WTC11 (cell line): ENCODE measurements around the gene LRRC31. TPM values are rescaled to one million over a fixed set of nuclear protein-coding genes. Genes with fewer than 3 reads are reported as not detected.

Experiments used
- ATAC-seq: fragments of 200-7000 bp; cut with Tn5 transposase; 2 replicates; pipeline ENCODE4 v1.10.0; 2021; ENCODE audit warnings: mild to moderate bottlenecking, moderate library complexity
- CTCF ChIA-PET: fragments of 300-600 bp; sonication (Branson Sonifier 250); formaldehyde crosslinking; loops from one replicate; lab custom pipeline; 2021; ENCODE audit warnings: antibody characterized with exemption; lab: Charles Lee
- POLR2A ChIA-PET: fragments of 350-600 bp; sonication (Branson Sonifier 250); formaldehyde crosslinking; loops from one replicate; lab custom pipeline; 2021; ENCODE audit warnings: antibody characterized with exemption; lab: Charles Lee
- DNase-seq: peaks from one replicate; pipeline ENCODE4 v3.0.0; 2021; ENCODE audit warnings: low spot score
- H3K27ac Mint-ChIP-seq: 2 replicates; pipeline ENCODE4 v1.8.0; 2021; ENCODE audit warnings: mixed read lengths
- H3K27me3 Mint-ChIP-seq: 2 replicates; pipeline ENCODE4 v1.8.0; 2021; ENCODE audit warnings: low read depth, mild to moderate bottlenecking, moderate library complexity, mixed read lengths
- H3K36me3 Mint-ChIP-seq: 2 replicates; pipeline ENCODE4 v1.8.0; 2021; ENCODE audit warnings: mixed read lengths
- H3K4me1 Mint-ChIP-seq: 2 replicates; pipeline ENCODE4 v1.8.0; 2022; ENCODE audit warnings: mixed read lengths
- H3K4me3 Mint-ChIP-seq: 2 replicates; pipeline ENCODE4 v1.8.0; 2021; ENCODE audit warnings: mild to moderate bottlenecking, moderate library complexity, mixed read lengths
- H3K9me3 Mint-ChIP-seq: 2 replicates; pipeline ENCODE4 v1.8.0; 2021; ENCODE audit warnings: mixed read lengths
- AFF4 ChIP-seq: sonication (generic); formaldehyde crosslinking; IDR thresholded peaks from 2 replicates; pipeline ENCODE4 v1.8.1; 2023; ENCODE audit warnings: mild to moderate bottlenecking, missing genetic modification reagents, borderline replicate concordance
- ARID4B ChIP-seq: sonication (generic); formaldehyde crosslinking; IDR thresholded peaks from 2 replicates; pipeline ENCODE4 v1.8.0; 2023; ENCODE audit warnings: missing genetic modification reagents, mild to moderate bottlenecking, borderline replicate concordance
- ERG ChIP-seq: fragments of 250-450 bp; sonication (Bioruptor Pico); IDR thresholded peaks from 2 replicates; pipeline ENCODE4 v1.8.0; 2021; ENCODE audit warnings: mild to moderate bottlenecking
- ESRRA ChIP-seq: sonication (generic); formaldehyde crosslinking; IDR thresholded peaks from 2 replicates; pipeline ENCODE4 v1.8.1; 2022; ENCODE audit warnings: mild to moderate bottlenecking, missing genetic modification reagents, borderline replicate concordance
- IRF1 ChIP-seq: sonication (generic); formaldehyde crosslinking; IDR thresholded peaks from 2 replicates; pipeline ENCODE4 v1.8.0; 2023; ENCODE audit warnings: missing genetic modification reagents
- SMAD4 ChIP-seq: sonication (generic); formaldehyde crosslinking; IDR thresholded peaks from 2 replicates; pipeline ENCODE4 v1.8.0; 2022; ENCODE audit warnings: mild to moderate bottlenecking, missing genetic modification reagents
- SP1 ChIP-seq: sonication (generic); formaldehyde crosslinking; conservative IDR thresholded peaks from 2 replicates; pipeline ENCODE4 v1.8.1; 2022; ENCODE audit warnings: missing genetic modification reagents
- STAT6 ChIP-seq: sonication (generic); formaldehyde crosslinking; conservative IDR thresholded peaks from 2 replicates; pipeline ENCODE4 v1.8.1; 2023; ENCODE audit warnings: mild to moderate bottlenecking, low read depth, missing genetic modification reagents, moderate library complexity
- TEAD1 ChIP-seq: sonication (generic); formaldehyde crosslinking; IDR thresholded peaks from 2 replicates; pipeline ENCODE4 v1.8.0; 2022; ENCODE audit warnings: mild to moderate bottlenecking, missing genetic modification reagents
- USF2 ChIP-seq: sonication (generic); formaldehyde crosslinking; IDR thresholded peaks from 2 replicates; pipeline ENCODE4 v1.8.1; 2023; ENCODE audit warnings: mild to moderate bottlenecking, missing genetic modification reagents, moderate library complexity
- ZNF121 ChIP-seq: sonication (generic); formaldehyde crosslinking; IDR thresholded peaks from 2 replicates; pipeline ENCODE4 v1.8.0; 2023; ENCODE audit warnings: missing genetic modification reagents
- ZNF138 ChIP-seq: sonication (generic); formaldehyde crosslinking; conservative IDR thresholded peaks from 2 replicates; pipeline ENCODE4 v1.8.1; 2022; ENCODE audit warnings: mild to moderate bottlenecking, moderate library complexity, missing genetic modification reagents
- ZNF317 ChIP-seq: sonication (generic); formaldehyde crosslinking; IDR thresholded peaks from 2 replicates; pipeline ENCODE4 v1.8.1; 2023; ENCODE audit warnings: low read depth, mild to moderate bottlenecking, moderate library complexity, missing genetic modification reagents, borderline replicate concordance
- ZNF396 ChIP-seq: fragments of 250-450 bp; sonication (Bioruptor Pico); IDR thresholded peaks from 2 replicates; pipeline ENCODE4 v1.8.0; 2021; ENCODE audit warnings: mild to moderate bottlenecking, moderate library complexity, borderline replicate concordance
- ZNF532 ChIP-seq: fragments of 250-450 bp; sonication (Bioruptor Pico); IDR thresholded peaks from 2 replicates; pipeline ENCODE4 v1.9.0; 2021; ENCODE audit warnings: mild to moderate bottlenecking, borderline replicate concordance
- total RNA-seq: library from RNA; stranded (reverse); gene quantifications from 3 replicates; pipeline ENCODE4 v1.2.3, GENCODE V29; 2021

LRRC31 gene
- total RNA-seq, 1 experiment from 2014 or later, result not detected

- TF ChIP-seq ARID4B (CRISPR knock-in tag), result 0 out of 2 replicates have a peak, but pooled peaks have one; percentile 28
- TF ChIP-seq ZNF396 (CRISPR knock-in tag), result no peak
- peak; percentile 87 for TF ChIP-seq USF2 (CRISPR knock-in tag)
- no peak for TF ChIP-seq SP1
- TF ChIP-seq ESRRA (CRISPR knock-in tag), result no peak
- TF ChIP-seq SMAD4 (CRISPR knock-in tag), result no peak
- TF ChIP-seq IRF1 (CRISPR knock-in tag), result no peak
- no peak for TF ChIP-seq AFF4 (CRISPR knock-in tag)
- no peak for TF ChIP-seq ZNF121 (CRISPR knock-in tag)
- TF ChIP-seq ZNF138 (CRISPR knock-in tag), result no peak
- no peak for TF ChIP-seq ZNF317 (CRISPR knock-in tag)
- TF ChIP-seq TEAD1 (CRISPR knock-in tag), result peak; percentile 60; the same call in 1 of the 2 replicates
Measured at GRCh38 chr3:169813757-169814517, 55.8 kb downstream of the LRRC31 start (continued).

GRCh38 chr3:169813278-169813677, 56.5 kb downstream of the LRRC31 start:
- ChIA-PET CTCF (interaction anchor here (0.9 to 1.3 kb wide), 5 partner anchors 29 to 251 kb away, joined by 3 read pairs; no protein-coding TSS in a partner anchor), POLR2A (interaction anchor here (1.3 kb wide), 1 partner anchor 42 kb away, joined by 3 read pairs; no protein-coding TSS in a partner anchor)
- ATAC-seq (no peak), DNase-seq (no peak)
- Mint-ChIP-seq H3K27ac (peak overlapping the region; percentile 6; the same call in 1 of the 2 replicates), H3K4me1 (peaks cover 34% of the 10 kb centered on the region), H3K27me3 (peaks cover 48% of the 10 kb centered on the region), H3K4me3 (peak overlapping the region; percentile 75), H3K36me3 (peaks cover 11% of the 10 kb centered on the region), H3K9me3 (peaks cover 16% of the 10 kb centered on the region)
- no peak for TF ChIP-seq ERG (CRISPR knock-in tag)
- no peak for TF ChIP-seq ZNF532
- TF ChIP-seq STAT6 (CRISPR knock-in tag), result no peak
